OCI-LY7 (cell line): ENCODE results near the gene LRRC26. TPM values are rescaled to one million over a fixed set of nuclear protein-coding genes. Genes with fewer than 3 reads are reported as not detected.

Experiments
- Bru-seq: library from RNA; stranded (reverse); fragments of 400-500 nt; gene quantifications from one replicate; lab custom pipeline; 2021; lab: Mats Ljungman, UMichigan
- BruChase-seq, 2 experiments: library from RNA; stranded (reverse); fragments of 400-500 nt; gene quantifications; one replicate each; lab custom pipeline; 2021; lab: Mats Ljungman, UMichigan
- BruUV-seq: library from RNA; stranded (reverse); fragments of 400-500 nt; replicated peaks from 2 replicates; lab custom pipeline; 2021; lab: Mats Ljungman, UMichigan
- CTCF ChIA-PET: fragments of 300-600 bp; sonication (Branson Sonifier 250); formaldehyde crosslinking; loops from one replicate; lab custom pipeline; 2022; ENCODE audit warnings: antibody characterized with exemption; ENCODE audit not compliant: unreplicated experiment; lab: Charles Lee
- POLR2A ChIA-PET: fragments of 300-600 bp; sonication (Branson Sonifier 250); formaldehyde crosslinking; loops from one replicate; lab custom pipeline; 2022; ENCODE audit warnings: antibody characterized with exemption; lab: Charles Lee
- DNase-seq: peaks from one replicate; pipeline ENCODE4 v3.0.0-alpha.2; 2015; ENCODE audit warnings: low spot score
- H2AFZ ChIP-seq: fragments of 200-600 bp; sonication (generic), shearing (Covaris generic); 2 replicates; pipeline ENCODE4 v1.6.1; 2014; ENCODE audit warnings: mild to moderate bottlenecking, antibody characterized with exemption, low read length, moderate library complexity
- H3K27ac ChIP-seq: fragments of 200-600 bp; sonication (generic); 2 replicates; pipeline ENCODE4 v1.5.1; 2014; ENCODE audit warnings: mixed run types, low read depth, mild to moderate bottlenecking, moderate library complexity, low read length, inconsistent platforms; ENCODE audit not compliant: poor library complexity, severe bottlenecking
- H3K36me3 ChIP-seq: fragments of 200-600 bp; sonication (generic); 2 replicates; pipeline ENCODE4 v1.6.1; 2014; ENCODE audit warnings: mild to moderate bottlenecking, antibody characterized with exemption, low read length, moderate library complexity, mixed read lengths; ENCODE audit not compliant: insufficient read depth
- H3K4me1 ChIP-seq: fragments of 200-600 bp; sonication (generic); 2 replicates; pipeline ENCODE4 v1.5.1; 2014; ENCODE audit warnings: mild to moderate bottlenecking, low read length; ENCODE audit not compliant: insufficient read depth, poor library complexity, severe bottlenecking
- H3K4me2 ChIP-seq: fragments of 200-600 bp; sonication (generic); 2 replicates; pipeline ENCODE4 v1.6.1; 2014; ENCODE audit warnings: mild to moderate bottlenecking, low read length
- H3K4me3 ChIP-seq: fragments of 200-600 bp; sonication (generic); 2 replicates; pipeline ENCODE4 v1.5.1; 2014; ENCODE audit warnings: mild to moderate bottlenecking, low read depth, low read length; ENCODE audit not compliant: poor library complexity, severe bottlenecking
- H3K79me2 ChIP-seq: fragments of 200-600 bp; sonication (generic); 2 replicates; pipeline ENCODE4 v1.6.1; 2016; ENCODE audit warnings: low read depth, mild to moderate bottlenecking, low read length, moderate library complexity, mixed read lengths; ENCODE audit not compliant: insufficient read depth
- H3K9me2 ChIP-seq: fragments of 200-600 bp; sonication (generic); 2 replicates; pipeline ENCODE4 v1.6.1; 2016; ENCODE audit warnings: mild to moderate bottlenecking, low read length, mixed read lengths; ENCODE audit not compliant: insufficient read depth
- H3K9me3 ChIP-seq: fragments of 200-600 bp; sonication (generic); 2 replicates; pipeline ENCODE4 v1.6.1; 2014; ENCODE audit warnings: mild to moderate bottlenecking, mixed run types, low read length, mixed read lengths
- H4K20me1 ChIP-seq: fragments of 200-600 bp; sonication (generic); 2 replicates; pipeline ENCODE4 v1.6.1; 2014; ENCODE audit warnings: mild to moderate bottlenecking, antibody characterized with exemption, low read length, moderate library complexity, mixed read lengths; ENCODE audit not compliant: insufficient read depth
- CTCF ChIP-seq: fragments of 200-600 bp; sonication (generic); conservative IDR thresholded peaks from 2 replicates; pipeline ENCODE4 v1.5.1; 2014; ENCODE audit warnings: mild to moderate bottlenecking, antibody characterized with exemption, low read length, moderate library complexity, mixed read lengths
- EZH2phosphoT487 ChIP-seq: fragments of 200-600 bp; sonication (generic); IDR thresholded peaks from 2 replicates; pipeline ENCODE4 v1.6.1; 2018; ENCODE audit warnings: low read depth, borderline replicate concordance, mild to moderate bottlenecking, mixed run types, antibody characterized with exemption, low read length, moderate library complexity, mixed read lengths
- intact Hi-C: fragments of 100-400 bp; cut with micrococcal nuclease; formaldehyde crosslinking; loops from one replicate; pipeline ENCODE4 v1.10.0; 2022; ENCODE audit not compliant: unreplicated experiment
- long read RNA-seq: library from polyadenylated mRNA; stranded (forward); transcript quantifications from one replicate; pipeline ENCODE4 v2.0.0, GENCODE V29; 2022
- total RNA-seq, 2 experiments: library from RNA; depleted of rRNA in 1 of 2; stranded (reverse); fragments of >200 nt in 1 of 2; shearing (Covaris generic) in 1 of 2; gene quantifications; 2 replicates each; pipeline ENCODE4 v1.2.3, GENCODE V29; 2014 to 2022

Gene LRRC26
- 0.21 TPM in 1 of 2 replicates, not detected in the other for total RNA-seq (2014; rRNA removed; shearing (Covaris generic))
- not detected in 2 replicates for total RNA-seq (2022)
- Bru-seq, nascent RNA = not detected
- BruChase-seq, experiment 1, labeled RNA remaining after a 6-hour chase = not detected
- BruChase-seq, experiment 2, labeled RNA remaining after a 2-hour chase = not detected
- long read RNA-seq = 0 reads

- Histone ChIP-seq H3K27ac (no peak within 1 kb of the TSS), H4K20me1 (no peaks in the 10 kb centered on the region), H3K4me2 (peak within 1 kb of the TSS; percentile 50), H3K36me3 (no peaks in the 10 kb centered on the region), H3K79me2 (no peaks in the 10 kb centered on the region), H3K9me2 (no peaks in the 10 kb centered on the region), H2AFZ (no peak within 1 kb of the TSS), H3K4me3 (peak within 1 kb of the TSS; percentile 26), H3K9me3 (no peaks in the 10 kb centered on the region), H3K4me1 (peaks cover 4% of the 10 kb centered on the region)
- DNase-seq = no peak
- POLR2A ChIA-PET = no interaction called here
- BruUV-seq = no TSS peak
- CTCF ChIA-PET = no interaction called here
- TF ChIP-seq CTCF (no peak), EZH2phosphoT487 (no peak)
- intact Hi-C loops = no loop called here
Observed at GRCh38 chr9:137169896-137170358, at the start of gene LRRC26. Gene LRRC26 (minus strand): TSS chr9:137170051. CDS start chr9:137169943, 108 bp downstream.

- no peaks in the 10 kb centered on the region for H3K9me2 ChIP-seq
- POLR2A ChIA-PET = interaction anchor here (0.6 kb wide), 1 partner anchor 16 kb away, joined by 6 read pairs; no protein-coding TSS in a partner anchor
- H2AFZ ChIP-seq = no peak overlapping the region
- CTCF ChIA-PET = no interaction called here
- H3K36me3 ChIP-seq = peaks cover 47% of the 10 kb centered on the region; the same call in 1 of the 2 replicates
- H3K79me2 ChIP-seq = no peaks in the 10 kb centered on the region
- H3K27ac ChIP-seq = no peak overlapping the region
- BruUV-seq = no TSS peak
- no peaks in the 10 kb centered on the region for H3K9me3 ChIP-seq
- no peak overlapping the region for H3K4me2 ChIP-seq
- TF ChIP-seq EZH2phosphoT487 = no peak
- no peak for TF ChIP-seq CTCF
- H3K4me1 ChIP-seq = peaks cover 15% of the 10 kb centered on the region
- no peaks in the 10 kb centered on the region for H4K20me1 ChIP-seq
- intact Hi-C loops = no loop called here
- no peak overlapping the region for H3K4me3 ChIP-seq
- DNase-seq = no peak
Observed at GRCh38 chr9:137218754-137219271, 49.0 kb upstream of the LRRC26 start.

GRCh38 chr9:137218212-137218753, 48.4 kb upstream of the LRRC26 start:
- peaks cover 15% of the 10 kb centered on the region for H3K4me1 ChIP-seq
- no peak for TF ChIP-seq CTCF
- TF ChIP-seq EZH2phosphoT487 = no peak
- no peak overlapping the region for H3K27ac ChIP-seq
- H4K20me1 ChIP-seq = no peaks in the 10 kb centered on the region
- no peaks in the 10 kb centered on the region for H3K9me3 ChIP-seq
- peaks cover 49% of the 10 kb centered on the region; the same call in 1 of the 2 replicates for H3K36me3 ChIP-seq
- ChIA-PET POLR2A (no interaction called here), CTCF (no interaction called here)
- no peak for DNase-seq
- BruUV-seq = no TSS peak
- no peaks in the 10 kb centered on the region for H3K79me2 ChIP-seq
- intact Hi-C loops = no loop called here
- no peak overlapping the region for H2AFZ ChIP-seq
- no peak overlapping the region for H3K4me2 ChIP-seq
- H3K9me2 ChIP-seq = no peaks in the 10 kb centered on the region
- no peak overlapping the region for H3K4me3 ChIP-seq
